Head of caudate nucleus (tissue), 42 donors: ENCODE results near the gene PIR.
A peak's percentile ranks its signal among the peaks of the same experiment; 100 is the strongest.

Experiments
- DNase-seq, 42 donors: peaks; one replicate each; pipeline versions ENCODE4 v3.0.0 to v3.0.0-alpha.2; 2020 to 2021; ENCODE audit warnings: mixed read lengths in 7 of 42
- intact Hi-C: fragments of 100-400 bp; cut with DNase I; formaldehyde crosslinking; loops from one replicate; pipeline ENCODE4 v1.15.0; 2022

Gene PIR

GRCh38 chrX:15493118-15493962 lies at the start of gene PIR:
Gene PIR, minus strand, starts transcription at chrX:15493333. Its CDS starts 2,076 bp downstream, at chrX:15491257.
- intact Hi-C loops, result no loop called here
- DNase-seq, result peak; percentile 69 to 95 (median 86)

DNA sequence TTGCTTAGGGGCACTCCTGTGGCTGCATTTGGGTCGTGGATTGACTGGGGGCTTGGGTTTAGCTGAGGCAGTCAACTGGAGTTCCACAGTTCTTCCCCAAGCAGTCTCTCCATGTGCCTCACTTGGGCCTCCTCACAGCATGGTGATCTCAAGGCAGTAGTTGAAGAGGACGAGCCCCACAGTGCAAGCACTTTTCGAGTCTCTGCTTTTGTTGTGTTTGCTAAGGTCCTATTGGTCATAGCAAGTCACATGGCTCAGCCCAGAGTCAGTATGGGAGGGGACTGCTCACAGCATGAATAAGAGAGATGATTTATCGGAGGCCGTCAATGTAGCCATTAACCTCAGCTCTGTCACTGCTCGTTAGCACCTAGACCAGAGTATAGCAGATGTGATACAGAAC lies 37.2 kb upstream of the PIR start:
- no peak for DNase-seq
- intact Hi-C loops, result no loop called here

DNA sequence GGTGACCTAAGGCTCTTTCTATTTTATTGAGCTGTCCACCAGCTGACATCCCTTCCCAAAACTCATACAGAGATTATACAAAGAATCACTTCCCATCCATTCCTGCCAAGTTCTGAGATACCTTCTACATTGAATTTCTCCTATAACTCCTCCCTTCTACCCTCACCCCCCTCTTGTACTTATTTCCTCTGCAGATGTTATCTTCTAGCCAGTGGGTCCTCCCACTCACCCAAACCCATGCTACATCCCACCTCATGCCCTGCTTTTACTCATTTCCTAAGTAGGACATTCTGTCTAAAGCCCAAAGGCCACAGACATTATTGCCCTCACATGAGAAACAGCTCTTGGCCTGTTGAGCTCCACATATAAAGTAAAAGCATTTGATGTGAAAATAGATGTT lies 36.0 kb upstream of the PIR start:
- no peak for DNase-seq
- intact Hi-C loops, result no loop called here

- intact Hi-C loops, result no loop called here
- no peak for DNase-seq
These were observed 32.7 kb upstream of the PIR start for GRCh38 chrX:15525664-15526416.

DNA sequence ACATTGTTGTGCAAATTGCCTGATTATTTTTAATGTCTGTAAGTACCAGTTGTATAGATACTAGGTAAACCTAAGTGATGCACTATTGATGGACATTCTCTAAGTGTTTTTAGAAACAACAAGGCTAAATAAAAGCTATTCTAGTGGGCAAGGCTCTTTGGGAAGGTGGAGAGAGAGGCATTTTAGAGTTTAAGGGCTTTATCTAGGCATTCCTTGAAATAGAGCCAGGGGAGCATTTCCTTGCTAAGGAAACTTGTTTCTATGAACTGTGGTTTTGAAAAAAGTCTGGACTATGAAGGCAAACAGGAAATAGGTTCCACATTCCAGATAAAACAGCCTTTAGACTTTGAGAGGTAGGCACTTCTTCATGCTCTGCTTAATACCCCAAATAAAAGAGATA lies 31.3 kb upstream of the PIR start:
- DNase-seq, result no peak
- intact Hi-C loops, result no loop called here

DNA sequence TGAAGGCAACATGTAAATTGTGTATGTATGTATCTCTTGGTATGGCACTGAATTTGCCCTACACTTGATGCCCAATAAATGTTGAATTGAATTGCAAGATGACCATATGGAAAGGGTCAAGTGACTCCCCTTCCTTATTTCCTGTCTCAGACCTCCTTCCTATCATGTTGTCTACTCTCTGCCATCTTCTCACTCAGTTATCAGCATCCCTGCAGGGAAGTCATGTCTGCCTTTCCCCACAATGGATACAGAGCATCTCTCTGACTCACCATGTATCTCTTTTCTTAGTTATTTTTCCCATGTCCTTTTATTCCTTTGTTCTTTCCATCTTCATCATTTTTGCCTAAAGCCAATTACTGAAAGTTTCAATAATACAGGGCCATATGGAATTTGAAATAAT lies 30.0 kb upstream of the PIR start:
- intact Hi-C loops, result no loop called here
- DNase-seq, result no peak

- no peak for DNase-seq
- intact Hi-C loops, result no loop called here
These were observed 29.3 kb upstream of the PIR start for GRCh38 chrX:15522464-15522863.

- intact Hi-C loops, result no loop called here
These were observed 22.8 kb upstream of the PIR start for GRCh38 chrX:15515931-15516330.

GRCh38 chrX:15514279-15514678 lies 21.1 kb upstream of the PIR start:
- intact Hi-C loops, result no loop called here
- DNase-seq, result no peak

More at GRCh38 chrX:15515931-15516330, 22.8 kb upstream of the PIR start:
- DNase-seq, result no peak

- intact Hi-C loops, result no loop called here
- no peak for DNase-seq
These were observed 19.4 kb upstream of the PIR start for GRCh38 chrX:15512401-15512965.

- peak in 19 of 42 donors; percentile 1 to 47 (median 22) for DNase-seq
- intact Hi-C loops, result no loop called here
These were observed 18.4 kb upstream of the PIR start for GRCh38 chrX:15511563-15511962.

DNA sequence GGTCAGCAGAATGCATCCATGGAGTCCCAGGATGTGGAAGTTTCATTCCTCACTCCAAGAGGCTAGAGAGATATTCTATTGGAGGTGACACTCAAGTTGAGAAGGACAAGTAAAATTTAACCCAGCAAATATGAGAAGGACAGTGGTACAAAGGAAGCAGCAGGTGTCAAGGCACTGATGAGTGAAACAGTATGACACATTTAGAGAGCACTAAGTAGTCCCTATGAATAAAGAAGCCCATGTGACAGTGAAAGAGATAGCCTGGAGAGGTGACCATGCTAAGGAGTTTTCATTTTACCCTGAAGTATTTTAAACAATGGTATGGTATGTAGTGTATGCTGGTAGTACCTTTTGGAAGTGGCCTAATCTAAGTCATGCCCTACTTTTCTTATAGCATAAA lies 16.7 kb upstream of the PIR start:
- intact Hi-C loops, result no loop called here
- DNase-seq, result no peak

DNA sequence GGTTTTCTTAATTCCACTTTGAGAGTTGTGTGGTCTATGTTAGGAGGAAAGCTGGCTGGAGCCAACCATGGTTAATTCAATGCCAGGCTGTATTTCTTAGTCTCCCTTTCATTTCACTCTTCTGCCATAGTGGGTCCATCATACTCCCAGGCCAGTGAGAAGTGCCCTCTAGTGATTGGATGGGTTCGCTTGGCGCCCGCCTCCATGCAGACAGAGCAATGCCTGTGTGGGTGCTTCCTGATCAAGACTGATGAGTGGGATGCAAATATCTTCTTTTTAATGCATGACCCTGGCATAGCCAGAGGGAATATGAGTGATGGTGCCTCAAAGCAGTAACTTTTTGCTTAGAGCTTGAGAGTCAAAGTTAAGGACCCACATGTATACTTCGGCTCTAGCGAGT lies 13.9 kb upstream of the PIR start:
- intact Hi-C loops, result no loop called here
- no peak for DNase-seq

GRCh38 chrX:15505101-15505500 lies 12.0 kb upstream of the PIR start:
- intact Hi-C loops, result no loop called here
- no peak for DNase-seq

GRCh38 chrX:15504661-15505060 lies 11.5 kb upstream of the PIR start:
- intact Hi-C loops, result no loop called here
- no peak for DNase-seq

GRCh38 chrX:15501506-15501905 lies 8.4 kb upstream of the PIR start:
- intact Hi-C loops, result no loop called here
- no peak for DNase-seq

DNA sequence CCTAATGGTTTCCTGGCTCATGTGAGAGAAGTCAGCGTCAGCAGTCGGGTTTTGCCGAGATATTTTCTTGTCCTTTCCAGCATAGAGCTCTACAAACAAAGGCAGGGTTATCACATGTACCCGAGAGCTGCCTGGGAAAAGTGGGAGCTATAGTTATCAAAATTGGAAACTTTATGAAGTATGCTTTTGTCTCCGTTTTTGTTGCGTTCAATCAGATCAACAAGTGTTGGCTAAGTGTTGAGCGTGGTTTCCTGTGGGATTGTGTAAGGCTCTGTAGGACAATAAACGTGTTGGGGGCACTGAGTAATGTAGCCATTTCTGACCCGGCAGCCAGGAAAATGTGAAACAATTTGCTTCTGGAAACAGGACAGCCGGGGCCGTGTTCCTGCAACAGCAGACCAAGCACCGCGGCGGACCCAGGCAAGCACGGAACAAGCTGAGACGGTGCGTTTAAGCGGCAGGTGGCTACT lies 7.4 kb upstream of the PIR start, which contains the start of gene BMX:
TSS of gene BMX (plus strand) at position 311 of the 470 bp plus-strand sequence. CDS start 7,547 bp downstream, outside the sequence.
- intact Hi-C loops, result no loop called here
- DNase-seq, result no peak

DNA sequence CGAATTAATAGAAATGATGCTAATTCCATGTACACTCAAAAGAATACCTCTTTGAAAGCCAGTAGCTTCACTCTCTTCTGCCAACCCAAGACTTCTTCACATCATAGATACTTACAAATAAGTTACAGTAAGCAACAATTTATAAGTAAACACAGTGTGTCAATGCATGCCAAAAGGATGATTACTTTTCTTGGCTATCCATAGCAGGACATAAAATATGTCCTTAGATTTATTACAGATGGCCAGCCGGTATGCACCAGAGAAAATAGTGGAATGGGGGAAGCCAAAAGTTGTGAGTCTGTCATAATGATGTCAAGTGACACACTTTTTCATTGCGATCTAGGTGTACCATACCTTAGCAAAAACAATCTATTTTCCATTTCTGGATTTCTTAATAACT lies 6.8 kb upstream of the PIR start:
- intact Hi-C loops, result no loop called here
- DNase-seq, result no peak

DNA sequence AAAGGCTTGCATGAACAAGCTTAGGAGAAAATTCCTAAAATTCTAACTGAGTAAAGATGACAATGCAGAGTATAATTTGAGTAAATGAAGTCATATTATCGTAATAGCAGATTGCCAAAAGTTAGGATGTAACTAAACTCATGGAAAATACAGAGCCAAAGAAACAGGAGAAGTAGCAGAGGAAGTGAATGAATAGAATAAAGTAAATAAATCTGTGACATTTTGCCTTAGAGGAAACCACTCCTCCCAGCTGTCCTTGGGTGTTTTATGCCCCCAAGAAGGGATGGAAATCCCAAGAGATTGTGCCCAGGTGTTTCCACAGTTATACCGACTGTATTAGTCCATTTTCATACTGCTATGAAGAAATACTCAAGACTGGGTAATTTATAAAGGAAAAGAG lies 5.6 kb upstream of the PIR start:
- intact Hi-C loops, result no loop called here
- no peak for DNase-seq

GRCh38 chrX:15497865-15498264 lies 4.7 kb upstream of the PIR start:
- intact Hi-C loops, result no loop called here

More at GRCh38 chrX:15497865-15498264, 4.7 kb upstream of the PIR start:
- DNase-seq, result peak in 38 of 42 donors; percentile 10 to 79 (median 46)
